Activated CD8-positive, alpha-beta memory T cell treated with anti-CD3 and anti-CD28 coated beads, Interleukin-2, amount 50 U/mL, for 1 hour (primary cell): ENCODE measurements around the gene CD53.
"Not testable (repeated sequence)": the region's sequence is repeated elsewhere in the genome, so short reads cannot be mapped to it uniquely, and the experiment has no call there.

Source experiments
- DNase-seq: peaks from one replicate; pipeline ENCODE4 v3.0.0-alpha.2; 2020; ENCODE audit errors: extremely low read depth

CD53 gene

DNA sequence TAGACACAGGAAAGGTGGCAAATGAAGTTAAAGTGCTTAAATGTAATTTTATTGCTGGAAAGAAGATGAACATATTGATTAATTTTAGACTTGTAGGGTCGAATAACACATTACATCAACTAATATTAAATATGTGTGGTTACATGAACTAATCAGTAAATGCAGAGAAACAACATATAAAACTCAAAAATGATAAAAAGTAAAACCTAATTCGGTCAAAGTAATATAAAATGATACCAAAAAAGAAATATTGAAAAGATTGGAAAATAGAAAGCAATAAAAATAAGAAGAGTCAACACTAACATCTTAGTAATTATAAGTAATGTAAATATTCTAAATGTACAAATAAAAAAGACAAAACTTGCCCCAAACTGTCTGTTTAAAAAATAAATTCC is 43.3 kb downstream of the CD53 start:
- DNase-seq, result no peak

DNA sequence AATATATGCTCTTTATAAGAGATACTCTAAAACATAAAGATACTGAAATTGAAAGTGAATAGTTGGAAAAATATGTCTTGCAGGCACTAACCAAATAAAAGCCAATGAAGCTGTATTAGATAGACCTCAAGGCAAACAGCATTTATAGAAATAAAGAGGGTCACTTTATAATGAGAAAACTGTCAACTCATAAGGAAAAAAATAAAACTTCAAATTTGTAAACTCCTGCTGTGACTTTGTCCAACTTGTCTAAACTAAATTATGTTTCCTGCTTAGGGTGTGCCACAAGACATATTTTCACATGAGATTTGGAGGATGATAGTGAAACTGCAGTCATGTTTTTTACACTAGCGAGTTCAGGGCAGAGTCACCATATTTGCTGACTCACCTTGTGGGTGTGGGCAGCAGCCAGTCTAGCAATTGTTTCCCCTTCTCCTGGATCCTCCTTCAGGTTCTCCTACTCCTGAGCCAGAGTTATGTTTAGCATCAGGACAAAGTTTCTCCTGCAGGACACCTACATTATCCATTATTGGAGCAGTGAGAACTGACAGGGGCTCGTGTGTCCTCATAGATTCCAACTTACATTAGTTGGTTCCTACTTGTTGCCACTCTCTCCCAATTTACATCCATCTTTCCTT is 43.8 kb downstream of the CD53 start:
- DNase-seq, result no peak

DNA sequence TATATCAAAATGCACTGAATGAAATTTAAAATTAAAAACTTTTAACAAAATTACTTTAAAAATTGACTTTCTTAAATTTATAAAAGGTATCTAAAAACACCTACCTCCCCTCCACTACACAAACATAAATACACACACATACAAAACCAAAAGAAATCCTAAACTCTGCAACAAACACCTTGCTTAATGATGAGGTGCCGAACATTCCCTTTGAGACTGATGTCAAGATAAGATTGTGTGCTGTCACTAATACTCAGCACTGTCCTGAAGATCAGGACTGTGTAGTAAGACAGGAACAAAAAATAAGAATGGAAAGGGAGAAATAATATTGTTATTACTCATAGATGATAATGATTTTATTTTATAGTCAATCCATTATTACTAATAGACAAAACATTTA is 45.1 kb downstream of the CD53 start:
- DNase-seq, result no peak

DNA sequence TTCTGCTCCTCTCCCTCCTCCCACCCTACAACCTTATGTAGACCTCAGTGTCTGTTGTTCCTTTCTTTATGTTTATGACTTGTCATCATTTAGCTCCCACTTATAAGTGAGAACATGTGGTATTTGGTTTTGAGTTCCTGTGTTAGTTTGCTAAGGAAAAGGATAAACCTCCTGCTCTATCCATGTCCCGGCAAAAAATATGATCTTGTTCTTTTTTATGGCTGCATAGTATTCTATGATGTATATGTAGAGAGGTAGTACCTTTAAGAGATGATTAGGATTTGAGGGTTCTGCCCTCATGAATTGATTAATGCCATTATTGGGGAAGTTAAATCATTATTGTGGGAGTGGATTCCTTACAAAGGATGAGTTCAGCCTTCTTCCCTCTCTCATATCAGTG is 49.0 kb downstream of the CD53 start:
- no peak for DNase-seq

DNA sequence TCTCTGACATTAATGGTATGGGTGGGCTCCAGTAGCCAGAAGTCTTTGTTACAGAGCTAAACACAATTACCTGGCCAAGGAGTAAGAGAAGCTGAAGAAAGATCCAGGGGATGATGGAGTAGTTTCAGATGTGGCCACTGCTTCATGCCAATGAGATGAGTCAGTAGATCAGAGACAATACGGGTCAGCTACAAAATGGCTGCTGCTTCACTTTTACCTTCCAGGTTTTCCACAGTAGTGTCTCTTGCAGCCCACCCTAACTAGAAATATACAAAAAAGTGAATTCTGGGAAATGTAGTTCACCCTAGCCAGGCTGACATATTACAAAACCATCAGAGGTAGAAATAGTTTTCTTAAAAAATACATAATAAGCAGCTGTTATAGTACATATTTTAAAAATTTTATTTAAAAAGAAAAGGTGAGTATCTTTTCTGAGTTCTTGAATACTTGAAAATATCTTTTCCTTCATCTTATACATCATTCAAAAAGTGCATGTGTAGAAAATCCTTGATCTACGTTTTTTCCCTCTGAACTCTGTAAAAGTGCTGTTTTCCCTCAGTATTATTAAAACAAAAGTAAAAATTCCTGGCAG is 54.6 kb downstream of the CD53 start:
- DNase-seq, result no peak

DNA sequence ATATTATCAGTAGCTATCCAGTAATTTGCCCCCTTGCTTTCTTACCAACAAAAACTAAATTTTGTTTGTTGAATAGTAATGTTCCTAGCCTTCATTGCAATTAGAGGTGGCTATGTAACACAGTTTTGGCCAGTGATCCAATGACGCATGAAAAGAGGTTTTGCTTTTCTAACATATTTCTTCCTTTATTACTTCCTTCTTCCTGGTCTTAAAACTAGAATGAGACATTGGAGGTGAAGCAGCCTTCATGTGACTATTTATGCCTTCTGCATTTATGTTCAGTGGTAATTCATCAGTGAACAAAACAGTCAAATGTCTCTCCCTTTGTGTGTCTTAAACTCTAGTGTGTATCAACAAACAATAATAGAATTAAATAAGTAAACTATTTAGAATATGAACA is 55.2 kb downstream of the CD53 start:
- DNase-seq, result no peak

DNA sequence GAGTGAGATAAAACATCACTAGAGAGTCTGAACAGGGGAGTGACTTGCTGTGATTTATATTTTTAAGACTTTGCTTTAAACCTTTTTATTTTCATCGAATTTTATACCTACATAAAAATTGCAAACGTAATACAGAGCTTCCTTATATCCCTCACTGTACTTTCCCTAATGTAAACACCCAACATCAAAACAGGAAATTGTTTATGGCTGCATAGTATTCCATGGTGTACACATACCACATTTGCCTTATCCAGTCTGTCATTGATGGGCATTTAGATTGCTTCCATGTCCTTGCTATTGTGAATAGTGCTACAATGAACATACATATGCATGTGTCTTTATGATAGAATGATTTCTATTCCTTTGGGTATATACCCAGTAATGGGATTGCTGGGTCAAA is 56.0 kb downstream of the CD53 start:
- no peak for DNase-seq

DNA sequence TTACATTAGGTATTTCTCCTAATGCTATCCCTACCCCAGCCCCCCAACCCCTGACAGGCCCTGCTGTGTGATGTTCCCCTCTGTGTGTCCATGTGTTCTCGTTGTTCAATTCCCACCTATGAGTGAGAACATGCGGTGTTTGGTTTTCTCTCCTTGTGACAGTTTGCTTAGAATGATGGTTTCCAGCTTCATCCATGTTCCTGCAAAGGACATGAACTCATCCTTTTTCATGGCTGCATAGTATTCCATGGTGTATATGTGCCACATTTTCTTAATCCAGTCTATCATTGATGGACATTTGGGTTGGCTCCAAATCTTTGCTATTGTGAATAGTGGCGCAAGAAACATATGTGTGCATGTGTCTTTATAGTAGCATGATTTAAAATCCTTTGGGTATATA is 58.1 kb downstream of the CD53 start:
- not testable (repeated sequence) for DNase-seq

DNA sequence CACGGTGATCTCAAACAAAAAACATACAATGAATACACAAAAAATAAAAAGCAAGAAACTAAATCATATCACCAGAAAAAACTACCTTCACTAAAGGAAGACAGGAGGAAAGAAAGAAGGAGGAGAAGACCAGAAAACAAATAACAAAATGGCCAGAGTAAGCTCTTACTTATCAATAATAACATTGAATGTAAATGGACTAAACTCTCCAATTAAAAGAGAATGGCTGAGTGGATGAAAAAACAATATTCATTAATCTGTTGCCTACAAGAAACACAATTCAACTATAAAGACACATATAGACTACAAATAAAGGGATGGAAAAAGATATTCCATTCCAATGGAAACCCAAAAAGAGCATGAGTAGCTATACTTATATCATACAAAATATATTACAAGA is 63.6 kb downstream of the CD53 start:
- DNase-seq, result no peak

DNA sequence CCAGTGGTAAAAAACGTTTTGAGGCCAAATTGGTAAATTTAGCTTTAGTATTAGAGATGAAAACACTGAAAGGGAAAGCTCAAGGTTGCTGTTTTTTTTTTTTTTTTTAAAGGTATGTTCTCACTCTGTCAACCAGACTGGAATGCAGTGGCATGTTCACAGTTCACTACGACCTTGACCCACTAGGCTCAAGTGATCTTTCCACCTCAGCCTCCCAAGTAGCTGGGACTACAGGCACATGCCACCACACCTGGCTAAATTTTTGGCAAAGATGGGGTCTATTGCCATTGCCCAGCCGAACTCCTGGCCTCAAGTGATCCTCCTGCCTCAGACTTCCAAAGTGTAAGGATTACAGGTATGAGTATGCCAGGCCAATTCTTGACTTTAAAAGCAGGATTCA is 71.9 kb downstream of the CD53 start:
- no peak for DNase-seq

DNA sequence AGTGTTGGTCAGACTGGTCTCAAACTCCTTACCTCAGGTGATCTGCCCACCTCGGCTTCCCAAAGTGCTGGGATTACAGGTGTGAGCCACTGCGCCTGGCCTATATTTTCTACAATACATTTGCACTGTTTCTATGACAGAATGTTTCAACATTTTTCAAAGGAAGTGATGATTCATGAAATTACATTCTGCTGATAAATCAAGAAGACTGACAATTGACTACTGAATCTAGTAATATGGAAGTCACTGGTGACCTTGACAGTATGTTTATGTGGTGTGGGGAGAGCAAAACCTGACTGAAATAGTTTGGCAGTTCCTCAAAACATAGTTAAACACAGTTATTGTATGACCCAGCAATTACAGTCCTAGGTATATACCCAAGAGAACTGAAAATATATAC is 72.7 kb downstream of the CD53 start:
- DNase-seq, result no peak

DNA sequence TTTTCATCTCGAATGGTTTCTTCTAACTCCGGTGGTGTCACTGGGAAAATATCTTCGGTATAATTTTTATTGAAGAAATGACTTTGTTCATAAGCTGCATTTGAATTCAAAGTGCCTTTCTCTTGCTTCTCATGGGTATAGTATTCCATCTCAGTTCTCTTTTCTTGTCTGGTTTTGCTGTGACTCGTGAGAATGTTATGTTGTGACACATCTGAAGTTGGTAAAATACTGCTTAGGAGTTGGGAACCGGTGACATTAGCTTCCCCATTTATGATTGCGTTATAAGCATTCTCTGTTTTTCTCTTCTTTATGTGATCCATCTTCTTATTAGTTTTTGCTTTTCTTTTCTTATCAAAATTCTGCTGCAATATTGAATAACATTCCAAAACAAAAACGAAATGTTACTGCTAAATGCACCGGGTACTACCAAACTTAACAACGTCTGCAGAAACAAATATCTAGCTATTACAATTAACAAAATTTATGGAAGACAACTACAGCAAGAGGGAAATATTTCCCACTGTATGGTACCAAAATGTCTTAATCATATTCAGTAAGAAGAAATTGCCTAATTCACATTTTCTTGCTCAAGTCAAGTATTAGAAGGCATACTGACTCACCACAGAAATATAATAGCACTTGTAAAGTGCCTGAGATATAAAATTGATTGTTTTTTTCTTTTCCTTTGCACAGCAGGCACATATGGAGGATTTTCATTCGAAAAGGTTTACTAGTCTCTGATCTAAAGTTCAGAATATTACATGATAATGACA is 75.3 kb downstream of the CD53 start:
- DNase-seq, result no peak
